Neural cell (in vitro differentiated cells): ENCODE results near the gene SH3GL3. TPM values are rescaled to one million over a fixed set of nuclear protein-coding genes. Genes with fewer than 3 reads are reported as not detected.

Experiments used
- H2AFZ ChIP-seq: fragments of 200-600, 300-800 bp; sonication (generic), shearing (Covaris generic); 2 replicates; pipeline ENCODE4 v1.6.0; 2014; ENCODE audit warnings: low read depth, mild to moderate bottlenecking, antibody characterized with exemption, low read length, moderate library complexity
- H3F3A ChIP-seq: fragments of 200-600 bp; shearing (Covaris generic); 2 replicates; pipeline ENCODE4 v1.6.1; 2016; ENCODE audit warnings: mild to moderate bottlenecking, moderate library complexity, mixed read lengths, antibody characterized with exemption, low read length; ENCODE audit not compliant: insufficient read depth, poor library complexity, severe bottlenecking
- H3K27ac ChIP-seq: fragments of 200-600, 300-800 bp; sonication (generic), shearing (Covaris generic); 2 replicates; pipeline ENCODE4 v1.5.1; 2014; ENCODE audit warnings: mild to moderate bottlenecking, low read length, moderate library complexity
- H3K27me3 ChIP-seq: fragments of 300-800, 200-600 bp; sonication (generic), shearing (Covaris generic); 2 replicates; pipeline ENCODE4 v1.6.0; 2014; ENCODE audit warnings: mild to moderate bottlenecking, low read depth, low read length, moderate library complexity; ENCODE audit not compliant: insufficient read depth
- H3K36me3 ChIP-seq: fragments of 300-800, 200-600 bp; sonication (generic), shearing (Covaris generic); 2 replicates; pipeline ENCODE4 v1.5.1; 2014; ENCODE audit warnings: mild to moderate bottlenecking, antibody characterized with exemption, low read length, moderate library complexity; ENCODE audit not compliant: insufficient read depth
- H3K4me2 ChIP-seq: fragments of 300-800, 200-600 bp; sonication (generic), shearing (Covaris generic); 2 replicates; pipeline ENCODE4 v1.6.0; 2014; ENCODE audit warnings: mild to moderate bottlenecking, low read length
- H3K4me3 ChIP-seq: fragments of 300-800, 200-600 bp; sonication (generic), shearing (Covaris generic); 2 replicates; pipeline ENCODE4 v1.5.1; 2014; ENCODE audit warnings: mild to moderate bottlenecking, low read length, moderate library complexity
- H3K79me2 ChIP-seq: fragments of 200-600 bp; shearing (Covaris generic); replicated peaks from 2 replicates; pipeline ENCODE4 v1.6.0; 2014; ENCODE audit warnings: mild to moderate bottlenecking, low read length, moderate library complexity; ENCODE audit not compliant: insufficient read depth
- H3K9ac ChIP-seq: fragments of 300-800, 200-600 bp; sonication (generic), shearing (Covaris generic); 2 replicates; pipeline ENCODE4 v1.6.1; 2016; ENCODE audit warnings: mild to moderate bottlenecking, low read length, mixed read lengths
- H3K9me2 ChIP-seq: fragments of 200-600 bp; shearing (Covaris generic); 2 replicates; pipeline ENCODE4 v1.6.1; 2016; ENCODE audit warnings: mild to moderate bottlenecking, low read length, mixed read lengths; ENCODE audit not compliant: insufficient read depth
- H3K9me3 ChIP-seq: fragments of 200-600, 300-800 bp; sonication (generic), shearing (Covaris generic); 2 replicates; pipeline ENCODE4 v1.6.1; 2016; ENCODE audit warnings: mild to moderate bottlenecking, mixed run types, low read length, moderate library complexity, mixed read lengths
- H4K20me1 ChIP-seq: fragments of 200-600 bp; shearing (Covaris generic); 2 replicates; pipeline ENCODE4 v1.6.1; 2016; ENCODE audit warnings: mild to moderate bottlenecking, mixed run types; ENCODE audit not compliant: insufficient read depth
- EP300 ChIP-seq: fragments of 450-650 bp; conservative IDR thresholded peaks from 2 replicates; pipeline ENCODE4 v1.6.1; 2014; ENCODE audit warnings: antibody characterized with exemption, mild to moderate bottlenecking, moderate library complexity; ENCODE audit not compliant: poor library complexity, severe bottlenecking
- EZH2 ChIP-seq: fragments of 200-600, 300-800 bp; shearing (Covaris generic), sonication (generic); IDR thresholded peaks from 2 replicates; pipeline ENCODE4 v1.6.1; 2014; ENCODE audit warnings: antibody characterized with exemption, low read length, borderline replicate concordance, mild to moderate bottlenecking; ENCODE audit not compliant: insufficient read depth, poor library complexity, severe bottlenecking
- MXI1 ChIP-seq: fragments of 450-650 bp; conservative IDR thresholded peaks from 2 replicates; pipeline ENCODE4 v1.6.1; 2014; ENCODE audit warnings: antibody characterized with exemption, mild to moderate bottlenecking; ENCODE audit not compliant: poor library complexity, severe bottlenecking
- POLR2AphosphoS5 ChIP-seq: IDR thresholded peaks from 2 replicates; pipeline ENCODE4 v1.6.1; 2012
- RAD21 ChIP-seq: fragments of 450-650 bp; conservative IDR thresholded peaks from 2 replicates; pipeline ENCODE4 v1.6.1; 2014; ENCODE audit warnings: antibody characterized with exemption, mild to moderate bottlenecking, moderate library complexity
- SMC3 ChIP-seq: fragments of 450-650 bp; conservative IDR thresholded peaks from 2 replicates; pipeline ENCODE4 v1.6.1; 2014; ENCODE audit warnings: antibody characterized with exemption, mild to moderate bottlenecking, moderate library complexity; ENCODE audit not compliant: poor library complexity
- TAF1 ChIP-seq: IDR thresholded peaks from 2 replicates; pipeline ENCODE4 v1.6.1; 2012; ENCODE audit warnings: low read depth
- polyA plus RNA-seq: library from polyadenylated mRNA; depleted of rRNA; stranded (reverse); fragments of >200 nt; gene quantifications from 2 replicates; pipeline ENCODE4 v1.2.3, GENCODE V29; 2014
- TF ChIP-seq, protein P1 (sequence below): fragments of 450-650 bp; IDR thresholded peaks from 2 replicates; pipeline ENCODE4 v1.5.1; 2014; ENCODE audit warnings: antibody characterized with exemption, mild to moderate bottlenecking, moderate library complexity; ENCODE audit not compliant: poor library complexity, severe bottlenecking
- TF ChIP-seq, protein P2 (sequence below): IDR thresholded peaks from 2 replicates; pipeline ENCODE4 v1.6.1; 2012; ENCODE audit warnings: borderline replicate concordance

Gene SH3GL3
- polyA plus RNA-seq, 1 donor from 2014 or later = 104 TPM

DNA sequence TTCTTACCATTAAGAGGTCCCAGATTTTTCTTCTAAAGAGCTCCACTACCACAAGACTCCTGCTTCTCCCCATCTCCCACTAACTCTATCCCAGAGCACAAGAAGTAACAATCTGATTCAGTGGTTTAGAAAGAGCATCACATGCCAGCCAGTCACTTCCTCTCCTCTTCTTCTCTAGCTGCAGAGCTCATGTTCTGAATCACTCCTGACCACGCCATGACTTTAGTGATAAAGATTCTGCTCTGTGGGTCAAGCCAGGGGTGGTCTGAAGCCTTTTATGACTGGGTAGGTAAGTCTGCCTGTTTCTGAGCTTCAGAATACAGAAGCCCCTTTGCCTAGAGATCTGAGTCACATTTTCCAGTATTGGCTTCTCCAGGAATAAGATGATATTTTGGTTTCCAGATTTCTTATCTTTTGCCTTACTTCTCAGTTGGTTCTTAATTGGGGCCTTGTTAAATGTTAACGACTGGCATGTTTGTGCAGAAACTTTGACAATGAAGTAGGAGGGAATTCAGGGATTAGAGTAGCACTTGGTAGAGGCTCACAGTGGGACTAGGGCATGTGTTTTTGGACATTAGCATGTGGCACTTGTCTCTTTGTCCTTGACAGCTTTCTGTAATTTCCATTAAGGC lies 179.1 kb downstream of the SH3GL3 start:
- TF ChIP-seq POLR2AphosphoS5 (no peak), RAD21 (no peak), EP300 (no peak), TAF1 (no peak)
- no peak overlapping the region for H3K4me2 ChIP-seq

DNA sequence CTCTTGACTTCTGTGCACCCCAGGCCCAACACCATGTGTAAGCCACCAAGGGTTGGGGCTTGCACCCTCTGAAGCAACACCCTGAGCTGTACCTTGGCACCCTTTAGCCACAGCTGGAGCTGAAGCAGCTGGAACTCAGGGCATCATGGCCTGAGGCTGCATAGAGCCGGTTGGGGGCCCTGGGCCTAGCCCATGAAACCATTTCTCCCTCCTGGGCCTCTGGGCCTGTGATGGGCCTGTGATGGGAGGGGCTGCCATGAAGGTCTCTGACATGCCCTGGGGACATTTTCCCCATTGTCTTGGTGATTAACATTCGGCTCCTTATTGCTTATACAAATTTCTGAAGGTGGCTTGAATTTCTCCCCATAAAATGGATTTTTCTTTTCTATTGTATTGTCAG lies 184.4 kb downstream of the SH3GL3 start:
- Histone ChIP-seq H3K9ac (no peak overlapping the region), H3K4me3 (no peak overlapping the region), H2AFZ (no peak overlapping the region), H3F3A (no peaks in the 10 kb centered on the region), H3K9me3 (no peaks in the 10 kb centered on the region), H3K36me3 (no peaks in the 10 kb centered on the region), H4K20me1 (no peaks in the 10 kb centered on the region), H3K27me3 (no peaks in the 10 kb centered on the region), H3K9me2 (no peaks in the 10 kb centered on the region), H3K4me2 (no peak overlapping the region), H3K27ac (no peak overlapping the region), H3K79me2 (no peaks in the 10 kb centered on the region)
- TF ChIP-seq RAD21 (no peak), POLR2AphosphoS5 (no peak), TAF1 (no peak), SMC3 (no peak), EZH2 (no peak), EP300 (no peak)
- TF ChIP-seq, protein P1, sequence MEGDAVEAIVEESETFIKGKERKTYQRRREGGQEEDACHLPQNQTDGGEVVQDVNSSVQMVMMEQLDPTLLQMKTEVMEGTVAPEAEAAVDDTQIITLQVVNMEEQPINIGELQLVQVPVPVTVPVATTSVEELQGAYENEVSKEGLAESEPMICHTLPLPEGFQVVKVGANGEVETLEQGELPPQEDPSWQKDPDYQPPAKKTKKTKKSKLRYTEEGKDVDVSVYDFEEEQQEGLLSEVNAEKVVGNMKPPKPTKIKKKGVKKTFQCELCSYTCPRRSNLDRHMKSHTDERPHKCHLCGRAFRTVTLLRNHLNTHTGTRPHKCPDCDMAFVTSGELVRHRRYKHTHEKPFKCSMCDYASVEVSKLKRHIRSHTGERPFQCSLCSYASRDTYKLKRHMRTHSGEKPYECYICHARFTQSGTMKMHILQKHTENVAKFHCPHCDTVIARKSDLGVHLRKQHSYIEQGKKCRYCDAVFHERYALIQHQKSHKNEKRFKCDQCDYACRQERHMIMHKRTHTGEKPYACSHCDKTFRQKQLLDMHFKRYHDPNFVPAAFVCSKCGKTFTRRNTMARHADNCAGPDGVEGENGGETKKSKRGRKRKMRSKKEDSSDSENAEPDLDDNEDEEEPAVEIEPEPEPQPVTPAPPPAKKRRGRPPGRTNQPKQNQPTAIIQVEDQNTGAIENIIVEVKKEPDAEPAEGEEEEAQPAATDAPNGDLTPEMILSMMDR = no peak
- TF ChIP-seq, protein P2, sequence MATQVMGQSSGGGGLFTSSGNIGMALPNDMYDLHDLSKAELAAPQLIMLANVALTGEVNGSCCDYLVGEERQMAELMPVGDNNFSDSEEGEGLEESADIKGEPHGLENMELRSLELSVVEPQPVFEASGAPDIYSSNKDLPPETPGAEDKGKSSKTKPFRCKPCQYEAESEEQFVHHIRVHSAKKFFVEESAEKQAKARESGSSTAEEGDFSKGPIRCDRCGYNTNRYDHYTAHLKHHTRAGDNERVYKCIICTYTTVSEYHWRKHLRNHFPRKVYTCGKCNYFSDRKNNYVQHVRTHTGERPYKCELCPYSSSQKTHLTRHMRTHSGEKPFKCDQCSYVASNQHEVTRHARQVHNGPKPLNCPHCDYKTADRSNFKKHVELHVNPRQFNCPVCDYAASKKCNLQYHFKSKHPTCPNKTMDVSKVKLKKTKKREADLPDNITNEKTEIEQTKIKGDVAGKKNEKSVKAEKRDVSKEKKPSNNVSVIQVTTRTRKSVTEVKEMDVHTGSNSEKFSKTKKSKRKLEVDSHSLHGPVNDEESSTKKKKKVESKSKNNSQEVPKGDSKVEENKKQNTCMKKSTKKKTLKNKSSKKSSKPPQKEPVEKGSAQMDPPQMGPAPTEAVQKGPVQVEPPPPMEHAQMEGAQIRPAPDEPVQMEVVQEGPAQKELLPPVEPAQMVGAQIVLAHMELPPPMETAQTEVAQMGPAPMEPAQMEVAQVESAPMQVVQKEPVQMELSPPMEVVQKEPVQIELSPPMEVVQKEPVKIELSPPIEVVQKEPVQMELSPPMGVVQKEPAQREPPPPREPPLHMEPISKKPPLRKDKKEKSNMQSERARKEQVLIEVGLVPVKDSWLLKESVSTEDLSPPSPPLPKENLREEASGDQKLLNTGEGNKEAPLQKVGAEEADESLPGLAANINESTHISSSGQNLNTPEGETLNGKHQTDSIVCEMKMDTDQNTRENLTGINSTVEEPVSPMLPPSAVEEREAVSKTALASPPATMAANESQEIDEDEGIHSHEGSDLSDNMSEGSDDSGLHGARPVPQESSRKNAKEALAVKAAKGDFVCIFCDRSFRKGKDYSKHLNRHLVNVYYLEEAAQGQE = no peak

More for the DNA sequence above, 179.1 kb downstream of the SH3GL3 start:
- H4K20me1 ChIP-seq = no peaks in the 10 kb centered on the region
- H3F3A ChIP-seq = no peaks in the 10 kb centered on the region
- H3K79me2 ChIP-seq = no peaks in the 10 kb centered on the region
- H2AFZ ChIP-seq = no peak overlapping the region
- no peak overlapping the region for H3K4me3 ChIP-seq
- H3K27ac ChIP-seq = no peak overlapping the region
- no peaks in the 10 kb centered on the region for H3K9me2 ChIP-seq
- H3K9ac ChIP-seq = no peak overlapping the region
- no peaks in the 10 kb centered on the region for H3K27me3 ChIP-seq
- no peaks in the 10 kb centered on the region for H3K36me3 ChIP-seq
- H3K9me3 ChIP-seq = no peaks in the 10 kb centered on the region

DNA sequence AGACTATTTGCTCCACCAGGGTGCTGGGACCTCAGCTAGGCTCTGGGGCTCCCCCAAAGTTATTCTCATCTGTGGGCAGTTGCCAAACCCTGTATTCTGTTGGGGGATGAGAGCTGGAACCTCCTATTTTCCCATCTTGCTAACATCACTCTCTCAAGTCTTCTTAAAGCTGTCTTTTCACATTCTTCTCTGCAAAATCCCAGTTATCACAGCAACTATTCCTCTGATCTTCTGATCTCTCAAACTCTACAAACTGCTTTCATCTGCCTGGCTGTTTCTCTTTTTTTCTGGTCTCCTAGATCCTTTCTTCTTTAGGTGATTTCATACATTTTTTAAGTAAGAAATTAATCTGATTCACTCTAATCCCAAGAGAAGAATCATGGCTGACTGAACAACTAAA lies 196.1 kb downstream of the SH3GL3 start:
- Histone ChIP-seq H3K4me2 (no peak overlapping the region), H4K20me1 (no peaks in the 10 kb centered on the region), H3K9me2 (no peaks in the 10 kb centered on the region), H3F3A (no peaks in the 10 kb centered on the region), H3K9me3 (no peaks in the 10 kb centered on the region), H3K79me2 (no peaks in the 10 kb centered on the region), H3K9ac (no peak overlapping the region), H3K27me3 (no peaks in the 10 kb centered on the region), H3K36me3 (no peaks in the 10 kb centered on the region), H2AFZ (no peak overlapping the region), H3K27ac (no peak overlapping the region), H3K4me3 (no peak overlapping the region)
- TF ChIP-seq EP300 (no peak), MXI1 (no peak), EZH2 (no peak), TAF1 (no peak), SMC3 (no peak), POLR2AphosphoS5 (no peak), RAD21 (no peak)
- TF ChIP-seq, protein P2 = no peak
- TF ChIP-seq, protein P1 = no peak
